Keratinocyte (primary cell): ENCODE data around the gene GPC3. TPM values are rescaled to one million over a fixed set of nuclear protein-coding genes. Genes with fewer than 3 reads are reported as not detected.

Experiments used
- DNase-seq: peaks from one replicate; pipeline ENCODE4 v3.0.0-alpha.2; 2011; ENCODE audit warnings: low read depth, missing footprints, low spot score
- FAIRE-seq: peaks from 2 replicates; lab custom pipeline; 2011; peaks lifted over from hg19 to GRCh38; lab: Jason Lieb, UNC
- H2AFZ ChIP-seq: 2 replicates; pipeline ENCODE4 v1.6.0; 2012; ENCODE audit warnings: low read length, control low read depth, inconsistent platforms; ENCODE audit not compliant: control insufficient read depth
- H3K27ac ChIP-seq: 2 replicates; pipeline ENCODE4 v1.5.1; 2011; ENCODE audit warnings: low read length; ENCODE audit not compliant: control insufficient read depth, insufficient read depth
- H3K27me3 ChIP-seq: 3 replicates; pipeline ENCODE4 v1.6.0; 2011; ENCODE audit warnings: low read length; ENCODE audit not compliant: control insufficient read depth, insufficient read depth; ENCODE audit errors: extremely low read depth
- H3K36me3 ChIP-seq, 2 experiments: 2 replicates in 1 of 2; 3 replicates in 1 of 2; pipeline ENCODE4 v1.5.1; 2011; ENCODE audit warnings: low read length in 2 of 2, mild to moderate bottlenecking in 1 of 2; ENCODE audit not compliant: control insufficient read depth in 2 of 2, insufficient read depth in 2 of 2; ENCODE audit errors: extremely low read depth in 1 of 2
- H3K4me1 ChIP-seq: 3 replicates; pipeline ENCODE4 v1.5.1; 2011; ENCODE audit warnings: low read length; ENCODE audit not compliant: control insufficient read depth, insufficient read depth; ENCODE audit errors: extremely low read depth
- H3K4me2 ChIP-seq: 3 replicates; pipeline ENCODE4 v1.6.0; 2011; ENCODE audit warnings: low read depth, low read length; ENCODE audit not compliant: control insufficient read depth, insufficient read depth; ENCODE audit errors: extremely low read depth
- H3K4me3 ChIP-seq, 3 experiments: fragments of 200-600 bp in 1 of 3; sonication (generic) in 1 of 3; 2 replicates in 2 of 3; 3 replicates in 1 of 3; pipeline ENCODE4 v1.5.1; 2011 to 2016; ENCODE audit warnings: low read length in 3 of 3, mild to moderate bottlenecking in 3 of 3, control low read depth in 2 of 3, inconsistent platforms in 1 of 3, low read depth in 1 of 3, mixed read lengths in 1 of 3, mixed run types in 1 of 3, moderate library complexity in 1 of 3; ENCODE audit not compliant: control insufficient read depth in 2 of 3, insufficient read depth in 2 of 3; ENCODE audit errors: extremely low read depth in 1 of 3
- H3K79me2 ChIP-seq: 2 replicates; pipeline ENCODE4 v1.6.0; 2012; ENCODE audit warnings: low read length; ENCODE audit not compliant: control insufficient read depth, insufficient read depth
- H3K9ac ChIP-seq: 3 replicates; pipeline ENCODE4 v1.6.0; 2011; ENCODE audit warnings: low read length; ENCODE audit not compliant: control insufficient read depth, insufficient read depth; ENCODE audit errors: extremely low read depth
- H3K9me1 ChIP-seq: 3 replicates; pipeline ENCODE4 v1.6.0; 2011; ENCODE audit warnings: low read length; ENCODE audit not compliant: control insufficient read depth, insufficient read depth; ENCODE audit errors: extremely low read depth
- H3K9me3 ChIP-seq: 2 replicates; pipeline ENCODE4 v1.5.1; 2012; ENCODE audit warnings: low read depth, low read length; ENCODE audit not compliant: control insufficient read depth
- H4K20me1 ChIP-seq: 3 replicates; pipeline ENCODE4 v1.6.0; 2011; ENCODE audit warnings: low read length; ENCODE audit not compliant: control insufficient read depth, insufficient read depth; ENCODE audit errors: extremely low read depth
- CTCF ChIP-seq, 3 experiments: IDR thresholded peaks in 1 of 3; conservative IDR thresholded peaks in 1 of 3; optimal IDR thresholded peaks in 1 of 3; 2 replicates in 2 of 3; 3 replicates in 1 of 3; pipeline versions ENCODE3 to v1.5.1; 2011; ENCODE audit warnings: low read length in 3 of 3, mild to moderate bottlenecking in 3 of 3, moderate library complexity in 2 of 3, control low read depth in 1 of 3, inconsistent platforms in 1 of 3; ENCODE audit not compliant: insufficient read depth in 2 of 3; ENCODE audit errors: extremely low read depth in 1 of 3
- EZH2 ChIP-seq: IDR thresholded peaks from one replicate; pipeline ENCODE4 v1.6.1; 2012; ENCODE audit warnings: inconsistent platforms, mild to moderate bottlenecking, low read length, moderate library complexity
- dilution Hi-C: fragments of 300-500 bp; cut with MboI; formaldehyde crosslinking; loops from one replicate; pipeline ENCODE4 v1.7.0; 2020; ENCODE audit warnings: low sequenced_read_pairs; ENCODE audit not compliant: extremely low pct_ligation_motif_present
- polyA plus RNA-seq, 5 experiments: library from polyadenylated mRNA; depleted of rRNA in 3 of 5; stranded (reverse) in 3 of 5; stranded (forward) in 1 of 5; unstranded in 1 of 5; fragments of >200 nt; gene quantifications; 1 replicate in 1 of 5; 2 replicates in 3 of 5; 3 replicates in 1 of 5; pipeline versions ENCODE4 v1.2.1 to v1.2.3, GENCODE V29; 2011 to 2012; ENCODE audit warnings: missing spikeins in 2 of 5, low read depth in 1 of 5, low replicate concordance in 1 of 5

Gene GPC3
- polyA plus RNA-seq, 1 donor (not counting 4 experiments of a cell fraction or from before 2014, with no cell fraction given): 0.03 TPM

- Histone ChIP-seq H3K36me3 (no peaks in the 10 kb centered on the region), H3K27me3 (no peaks in the 10 kb centered on the region), H3K4me3 (no peak overlapping the region), H3K9me3 (no peaks in the 10 kb centered on the region), H2AFZ (no peak overlapping the region), H3K79me2 (no peaks in the 10 kb centered on the region), H3K27ac (no peak overlapping the region), H3K9ac (no peak overlapping the region), H4K20me1 (no peaks in the 10 kb centered on the region), H3K9me1 (no peaks in the 10 kb centered on the region), H3K4me1 (peaks cover 7% of the 10 kb centered on the region), H3K4me2 (no peak overlapping the region)
- TF ChIP-seq CTCF (optimal IDR thresholded peaks at IDR 0.05 in 1 of 3, IDR thresholded peaks at IDR 0.05 in 1 of 3, conservative IDR thresholded peaks at IDR 0.05 in 1 of 3; ENCODE audit: extremely low read depth in 1 of 3, insufficient read depth in 2 of 3, low read length in 3 of 3) (no peak), EZH2 (no peak)
- no peak for DNase-seq
- FAIRE-seq: no peak
- dilution Hi-C loops: no loop called here
Measured at GRCh38 chrX:133999031-133999705, 13.8 kb upstream of the GPC3 start.

GRCh38 chrX:133995759-133996158, 10.4 kb upstream of the GPC3 start:
- no peaks in the 10 kb centered on the region for H3K27me3 ChIP-seq
- no peak overlapping the region for H3K27ac ChIP-seq
- no peaks in the 10 kb centered on the region for H3K9me1 ChIP-seq
- H3K4me1 ChIP-seq: no peaks in the 10 kb centered on the region
- H2AFZ ChIP-seq: no peak overlapping the region
- no peak overlapping the region for H3K4me3 ChIP-seq
- no peaks in the 10 kb centered on the region for H3K36me3 ChIP-seq
- no peaks in the 10 kb centered on the region for H3K9me3 ChIP-seq
- DNase-seq (no peak), FAIRE-seq (no peak)
- H3K9ac ChIP-seq: no peak overlapping the region
- TF ChIP-seq CTCF (optimal IDR thresholded peaks at IDR 0.05 in 1 of 3, IDR thresholded peaks at IDR 0.05 in 1 of 3, conservative IDR thresholded peaks at IDR 0.05 in 1 of 3; ENCODE audit: extremely low read depth in 1 of 3, insufficient read depth in 2 of 3, low read length in 3 of 3): no peak
- TF ChIP-seq EZH2: no peak
- no peaks in the 10 kb centered on the region for H3K79me2 ChIP-seq
- no peak overlapping the region for H3K4me2 ChIP-seq
- dilution Hi-C loops: no loop called here
- H4K20me1 ChIP-seq: no peaks in the 10 kb centered on the region
